Measurements from ENCODE around the gene PFKL. TPM values are rescaled to one million over a fixed set of nuclear protein-coding genes. Genes with fewer than 3 reads are reported as not detected.

The PFKL gene
- total RNA-seq, 1 experiment from 2014 or later, result 150 TPM

- Histone ChIP-seq H3K27me3 (ENCODE audit: insufficient read depth, low read length) (no peaks in the 10 kb centered on the region), H3K9ac (ENCODE audit: low read length) (no peak overlapping the region), H3K79me2 (ENCODE audit: insufficient read depth, low read length) (no peaks in the 10 kb centered on the region), H3K4me1 (ENCODE audit: control insufficient read depth in 1 of 2, insufficient read depth in 2 of 2, low read length in 2 of 2) (no peaks in the 10 kb centered on the region), H2AFZ (ENCODE audit: low read depth, low read length, poor library complexity, severe bottlenecking) (no peak overlapping the region), H3K9me3 (ENCODE audit: control insufficient read depth in 1 of 2, insufficient read depth in 1 of 2, low read depth in 1 of 2, low read length in 2 of 2) (no peaks in the 10 kb centered on the region), H3K27ac (ENCODE audit: low read depth, low read length) (no peak overlapping the region), H3K4me2 (ENCODE audit: low read length) (no peak overlapping the region), H3K36me3 (ENCODE audit: control insufficient read depth in 1 of 2, insufficient read depth in 2 of 2, low read length in 2 of 2) (no peaks in the 10 kb centered on the region), H4K20me1 (ENCODE audit: insufficient read depth) (no peaks in the 10 kb centered on the region), H3K4me3 (replicated peaks in 1 of 2; ENCODE audit: low read depth in 1 of 2, low read length in 2 of 2) (no peak overlapping the region), H3K9me2 (ENCODE audit: insufficient read depth) (no peaks in the 10 kb centered on the region)
- TF ChIP-seq EZH2 (IDR thresholded peaks at IDR 0.05) (no peak), POLR2A (IDR thresholded peaks at IDR 0.05; ENCODE audit: borderline replicate concordance, extremely low read depth, insufficient read depth, insufficient read length) (no peak), RAD21 (IDR thresholded peaks at IDR 0.05; ENCODE audit: low read depth) (no peak), REST (IDR thresholded peaks at IDR 0.05; ENCODE audit: low read depth) (no peak), POLR2AphosphoS5 (IDR thresholded peaks at IDR 0.05; ENCODE audit: low read depth, low read length) (no peak), ZBTB33 (IDR thresholded peaks at IDR 0.05; ENCODE audit: extremely low read depth, insufficient replicate concordance, low read length) (no peak), EGR1 (IDR thresholded peaks at IDR 0.05; ENCODE audit: low read depth) (no peak), FOSL1 (IDR thresholded peaks at IDR 0.05; ENCODE audit: low read depth) (no peak), MAX (IDR thresholded peaks at IDR 0.05) (no peak), SP1 (IDR thresholded peaks at IDR 0.05; ENCODE audit: low read depth) (no peak), EZH2phosphoT487 (IDR thresholded peaks at IDR 0.05; ENCODE audit: borderline replicate concordance) (no peak), JUND (IDR thresholded peaks at IDR 0.05) (no peak), SIN3A (IDR thresholded peaks at IDR 0.05; ENCODE audit: low read depth) (no peak), YY1 (IDR thresholded peaks at IDR 0.05; ENCODE audit: extremely low read depth, insufficient replicate concordance, low read depth, low read length) (no peak), ZFX (IDR thresholded peaks at IDR 0.05) (no peak), ATF3 (IDR thresholded peaks at IDR 0.05) (no peak), TCF7L2 (IDR thresholded peaks at IDR 0.05; ENCODE audit: borderline replicate concordance, extremely low read depth, insufficient read depth, insufficient read length) (no peak), ELF1 (IDR thresholded peaks at IDR 0.05; ENCODE audit: borderline replicate concordance, low read depth) (no peak)
- BruUV-seq (replicated peaks), result no TSS peak
- ChIA-PET RAD21 (ENCODE audit: low non-redundant PET in 1 of 2, low total read pairs in 2 of 2, uncharacterized antibody in 2 of 2, unreplicated experiment in 2 of 2) (no interaction called here), CTCF (no interaction called here), POLR2A (no interaction called here)
- intact Hi-C loops (cut with micrococcal nuclease), result no loop called here
- ATAC-seq (no peak), DNase-seq (ENCODE audit: low read depth, low spot score) (no peak)
These were observed 27.5 kb upstream of the PFKL start for GRCh38 chr21:44272284-44272858.

Measured in HCT116 (cell line).